Hippocampal formation (tissue), 2 donors: ENCODE data around the gene LCN15.
"Not testable (repeated sequence)": the region's sequence is repeated elsewhere in the genome, so short reads cannot be mapped to it uniquely, and the experiment has no call there.

Experiments used
- DNase-seq, 2 donors: peaks; one replicate each; lab custom pipeline; 2025; lab: John Stamatoyannopoulos, UW

Gene LCN15

GRCh38 chr9:136755302-136756133 is 8.8 kb downstream of the LCN15 start:
- not testable (repeated sequence) for DNase-seq

- DNase-seq = no peak
Observed at GRCh38 chr9:136754626-136755301, 9.6 kb downstream of the LCN15 start.

GRCh38 chr9:136754059-136754572 is 10.2 kb downstream of the LCN15 start:
- no peak for DNase-seq

GRCh38 chr9:136753371-136754058 is 10.8 kb downstream of the LCN15 start:
- no peak for DNase-seq

- DNase-seq = no peak
Observed at GRCh38 chr9:136751814-136752213, 12.5 kb downstream of the LCN15 start.

GRCh38 chr9:136751244-136751643 is 13.1 kb downstream of the LCN15 start:
- no peak for DNase-seq

- DNase-seq = no peak
Observed at GRCh38 chr9:136750526-136750925, 13.8 kb downstream of the LCN15 start.

- DNase-seq = no peak
Observed at GRCh38 chr9:136748666-136749611, 15.4 kb downstream of the LCN15 start.

- DNase-seq = no peak
Observed at GRCh38 chr9:136748201-136748600, 16.1 kb downstream of the LCN15 start, which contains the start of gene LCN6. TSS of gene LCN6 (minus strand) at chr9:136748525. CDS start at chr9:136748483, 42 bp downstream.

GRCh38 chr9:136747161-136748060 is 16.9 kb downstream of the LCN15 start:
- no peak for DNase-seq

GRCh38 chr9:136746621-136747020 is 17.7 kb downstream of the LCN15 start:
- DNase-seq = no peak

GRCh38 chr9:136746155-136746490 is 18.2 kb downstream of the LCN15 start:
- no peak for DNase-seq

- DNase-seq = no peak
Observed at GRCh38 chr9:136745389-136746154, 18.7 kb downstream of the LCN15 start.

- DNase-seq = no peak
Observed at GRCh38 chr9:136744773-136745172, 19.5 kb downstream of the LCN15 start.

- DNase-seq = no peak
Observed at GRCh38 chr9:136743639-136744211, 20.6 kb downstream of the LCN15 start.

GRCh38 chr9:136742591-136743391 is 21.5 kb downstream of the LCN15 start, which contains the start of gene LCN10:
TSS of gene LCN10 (minus strand) at chr9:136742940. CDS start at chr9:136742903, 37 bp downstream.
- no peak for DNase-seq

- DNase-seq = no peak
Observed at GRCh38 chr9:136741883-136742571, 22.3 kb downstream of the LCN15 start.
